ENCODE measurements around the gene YTHDF1. TPM values are rescaled to one million over a fixed set of nuclear protein-coding genes. Genes with fewer than 3 reads are reported as not detected.

YTHDF1 gene
- total RNA-seq, 1 experiment from 2014 or later, result 85.4 TPM

- Histone ChIP-seq H3K18ac (ENCODE audit: insufficient read length, low read depth, low read length) (no peak overlapping the region), H3K9me3 (ENCODE audit: control insufficient read depth, low read depth, low read length) (no peaks in the 10 kb centered on the region), H3K27ac (ENCODE audit: insufficient read length, low read depth, low read length) (no peak overlapping the region), H2AK5ac (ENCODE audit: insufficient read length, low read length) (no peak overlapping the region), H4K8ac (replicated peaks; ENCODE audit: insufficient read length, low read depth, low read length) (no peak overlapping the region), H3K9ac (ENCODE audit: extremely low read depth, insufficient read length, low read length) (no peak overlapping the region), H2AFZ (ENCODE audit: low read length) (no peak overlapping the region), H3K79me2 (ENCODE audit: insufficient read depth, low read length) (no peaks in the 10 kb centered on the region), H3K23me2 (ENCODE audit: insufficient read length, low read depth, low read length, poor library complexity, severe bottlenecking) (peaks cover 2% of the 10 kb centered on the region), H2BK120ac (ENCODE audit: low read depth, low read length, poor library complexity, severe bottlenecking) (no peak overlapping the region), H3T11ph (ENCODE audit: low read length) (no peak overlapping the region), H3K23ac (ENCODE audit: insufficient read length, low read depth, low read length) (no peak overlapping the region), H3K56ac (ENCODE audit: insufficient read length, low read depth, low read length) (no peak overlapping the region), H4K5ac (ENCODE audit: insufficient read length, low read depth, low read length) (no peak overlapping the region), H3K4me1 (ENCODE audit: insufficient read depth, low read length) (no peaks in the 10 kb centered on the region), H2BK12ac (ENCODE audit: insufficient read length, low read depth, low read length) (no peak overlapping the region), H2BK20ac (ENCODE audit: low read depth, low read length, poor library complexity, severe bottlenecking) (no peak overlapping the region), H2BK5ac (ENCODE audit: insufficient read length, low read length) (no peak overlapping the region), H2BK15ac (ENCODE audit: low read depth, low read length) (no peak overlapping the region), H3K14ac (ENCODE audit: insufficient read depth, low read length) (no peak overlapping the region), H4K20me1 (ENCODE audit: control insufficient read depth, insufficient read depth, insufficient read length) (no peaks in the 10 kb centered on the region), H3K27me3 (ENCODE audit: insufficient read depth, low read length) (no peaks in the 10 kb centered on the region; the same call in 1 of the 2 replicates), H3K4ac (ENCODE audit: low read depth, low read length) (no peak overlapping the region), H3K4me2 (ENCODE audit: insufficient read depth, insufficient read length, low read length) (no peak overlapping the region), H3K79me1 (ENCODE audit: insufficient read depth, low read depth, low read length, poor library complexity, severe bottlenecking) (no peaks in the 10 kb centered on the region), H4K91ac (ENCODE audit: insufficient read length, low read depth, low read length) (no peak overlapping the region)
- Mint-ChIP-seq H3K27ac (peak overlapping the region in 1 of 3 experiments; percentile 47; a peak in 1 of 7 replicates), H3K4me1 (peaks cover 6 to 17% of the 10 kb centered on the region in 2 experiments), H3K4me3 (peak overlapping the region in 1 of 2 experiments; percentile 24; a peak in 1 of 5 replicates), H3K9me3 (no peaks in the 10 kb centered on the region), H3K27me3 (ENCODE audit: low read depth) (peaks cover 43% of the 10 kb centered on the region), H3K36me3 (ENCODE audit: insufficient read depth in 1 of 3, low read depth in 3 of 3) (no peaks in the 10 kb centered on the region)
- WGBS (ENCODE audit: extremely low coverage, insufficient read length, low lambda C conversion rate), result no CpG with 5 or more reads among the region's 26 CpGs
- TF ChIP-seq, protein P1, sequence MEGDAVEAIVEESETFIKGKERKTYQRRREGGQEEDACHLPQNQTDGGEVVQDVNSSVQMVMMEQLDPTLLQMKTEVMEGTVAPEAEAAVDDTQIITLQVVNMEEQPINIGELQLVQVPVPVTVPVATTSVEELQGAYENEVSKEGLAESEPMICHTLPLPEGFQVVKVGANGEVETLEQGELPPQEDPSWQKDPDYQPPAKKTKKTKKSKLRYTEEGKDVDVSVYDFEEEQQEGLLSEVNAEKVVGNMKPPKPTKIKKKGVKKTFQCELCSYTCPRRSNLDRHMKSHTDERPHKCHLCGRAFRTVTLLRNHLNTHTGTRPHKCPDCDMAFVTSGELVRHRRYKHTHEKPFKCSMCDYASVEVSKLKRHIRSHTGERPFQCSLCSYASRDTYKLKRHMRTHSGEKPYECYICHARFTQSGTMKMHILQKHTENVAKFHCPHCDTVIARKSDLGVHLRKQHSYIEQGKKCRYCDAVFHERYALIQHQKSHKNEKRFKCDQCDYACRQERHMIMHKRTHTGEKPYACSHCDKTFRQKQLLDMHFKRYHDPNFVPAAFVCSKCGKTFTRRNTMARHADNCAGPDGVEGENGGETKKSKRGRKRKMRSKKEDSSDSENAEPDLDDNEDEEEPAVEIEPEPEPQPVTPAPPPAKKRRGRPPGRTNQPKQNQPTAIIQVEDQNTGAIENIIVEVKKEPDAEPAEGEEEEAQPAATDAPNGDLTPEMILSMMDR (conservative IDR thresholded peaks at IDR 0.05), result no peak
- DNase-seq, result no peak
Observed at GRCh38 chr20:63166193-63167020, 49.5 kb downstream of the YTHDF1 start.
